HG02870 (cell line): ENCODE data around the gene CNDP2.
"Not testable (repeated sequence)": the region's sequence is repeated elsewhere in the genome, so short reads cannot be mapped to it uniquely, and the experiment has no call there.

Experiments
- ATAC-seq: cut with Tn5 transposase; IDR thresholded peaks from one replicate; pipeline ENCODE4 v1.9.1; 2021; ENCODE audit warnings: mild to moderate bottlenecking, moderate library complexity; ENCODE audit not compliant: unreplicated experiment

Gene CNDP2

DNA sequence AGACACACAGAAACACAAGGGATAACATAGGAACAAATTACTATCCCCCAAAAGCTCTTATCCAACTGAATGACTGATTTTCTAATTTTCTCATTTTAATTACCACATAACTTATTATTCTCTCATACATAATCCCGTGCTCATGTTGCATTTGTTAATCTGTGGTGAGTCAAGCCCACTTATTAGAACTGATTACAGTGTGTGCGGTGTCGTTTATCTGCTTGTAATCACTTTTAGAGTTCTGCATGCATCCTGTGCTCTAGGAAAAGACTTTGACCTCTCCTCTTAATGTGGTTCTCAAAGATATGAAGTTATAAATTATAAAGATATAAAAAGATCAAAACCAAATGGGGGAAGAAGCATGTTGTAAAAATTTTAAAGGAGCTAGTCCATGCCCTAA is 67.8 kb downstream of the CNDP2 start:
- no peak for ATAC-seq

DNA sequence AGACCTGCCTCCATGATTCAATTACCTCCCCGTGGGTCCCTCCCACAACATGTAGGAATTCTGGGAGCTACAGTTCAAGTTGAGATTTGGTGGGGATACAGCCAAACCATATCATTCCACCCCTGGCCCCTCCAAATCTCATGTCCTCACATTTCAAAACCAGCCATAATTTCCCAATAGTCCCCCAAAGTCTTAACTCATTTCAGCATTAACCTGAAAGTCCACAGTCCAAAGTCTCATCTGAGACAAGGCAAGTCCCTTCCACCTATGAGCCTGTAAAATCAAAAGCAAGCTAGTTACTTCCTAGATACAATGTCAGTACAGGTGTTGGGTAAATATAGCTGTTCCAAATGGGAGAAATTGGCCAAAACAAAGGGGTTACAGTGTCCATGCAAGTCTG is 69.0 kb downstream of the CNDP2 start:
- ATAC-seq: not testable (repeated sequence)

DNA sequence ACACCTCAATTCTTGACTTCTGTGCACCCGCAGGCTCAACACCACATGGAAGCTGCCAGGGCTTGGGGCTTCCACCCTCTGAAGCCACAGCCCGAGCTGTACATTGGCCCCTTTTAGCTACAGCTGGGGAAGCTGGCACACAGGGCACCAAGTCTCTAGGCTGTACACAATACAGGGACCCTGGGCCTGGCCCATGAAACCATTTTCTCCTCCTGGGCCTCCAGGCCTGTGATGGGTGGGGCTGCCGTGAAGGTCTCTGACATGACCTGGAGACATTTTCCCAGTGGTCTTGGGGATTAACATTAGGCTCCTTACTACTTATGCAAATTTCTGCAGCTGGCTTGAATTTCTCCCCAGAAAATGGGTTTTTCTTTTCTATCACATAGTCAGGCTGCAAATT is 69.8 kb downstream of the CNDP2 start:
- ATAC-seq: not testable (repeated sequence)

DNA sequence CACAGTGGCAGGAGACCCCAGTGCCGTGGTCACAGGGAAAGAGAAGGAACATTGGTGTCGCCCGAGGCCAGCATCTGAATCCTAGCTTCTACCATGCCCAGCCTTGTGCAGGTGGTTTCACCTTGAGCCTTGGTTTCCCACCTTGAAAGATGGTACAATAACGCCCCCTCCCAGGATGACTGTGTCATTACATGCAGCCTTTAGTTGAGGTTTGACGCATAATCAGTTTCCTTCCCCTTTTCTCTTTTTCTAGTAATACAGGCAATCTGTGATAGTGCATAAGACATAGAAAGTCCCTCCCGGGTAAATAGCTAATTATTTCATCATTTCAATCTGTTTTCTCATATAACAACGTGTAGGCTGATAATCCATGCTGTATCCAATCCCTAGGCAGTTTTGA is 71.7 kb downstream of the CNDP2 start:
- no peak for ATAC-seq

DNA sequence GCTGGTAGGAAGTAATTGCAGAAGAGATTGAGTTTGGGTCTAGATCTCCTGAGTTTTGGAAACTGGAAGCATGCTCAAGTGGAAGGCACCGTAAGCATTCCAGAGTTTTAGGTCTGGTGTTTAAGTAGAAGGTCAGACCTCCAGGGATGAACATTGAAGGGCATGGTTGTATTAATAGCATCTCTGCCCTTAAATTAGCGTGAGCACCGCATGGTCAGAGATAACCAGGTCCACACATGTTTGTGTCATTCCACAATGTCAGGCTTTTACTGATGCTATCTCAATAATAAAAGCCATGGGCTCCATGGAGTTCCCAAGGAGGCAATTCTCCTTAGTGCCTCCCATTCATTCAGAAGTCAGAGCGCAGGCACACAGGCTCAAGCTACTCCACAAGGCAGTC is 73.2 kb downstream of the CNDP2 start:
- ATAC-seq: no peak

DNA sequence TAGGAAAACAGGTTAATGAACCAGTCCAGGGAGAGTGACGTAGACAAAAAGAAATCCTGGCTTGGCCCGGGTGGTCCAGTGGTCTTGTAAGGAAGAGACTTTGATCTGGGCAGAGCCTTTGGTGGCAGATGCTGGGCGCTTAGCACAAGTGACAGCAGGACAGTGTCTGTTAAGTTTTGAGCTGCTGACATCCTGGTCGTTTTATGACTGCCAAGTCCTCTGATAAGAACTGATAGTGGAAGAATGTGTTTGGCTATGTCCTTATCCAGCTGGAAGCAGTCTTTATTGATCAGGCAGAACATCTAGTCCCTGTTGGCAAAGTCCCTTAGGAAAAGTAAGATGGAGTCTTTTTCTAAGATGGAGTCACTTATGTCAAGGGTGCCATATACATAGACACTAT is 74.1 kb downstream of the CNDP2 start:
- no peak for ATAC-seq

DNA sequence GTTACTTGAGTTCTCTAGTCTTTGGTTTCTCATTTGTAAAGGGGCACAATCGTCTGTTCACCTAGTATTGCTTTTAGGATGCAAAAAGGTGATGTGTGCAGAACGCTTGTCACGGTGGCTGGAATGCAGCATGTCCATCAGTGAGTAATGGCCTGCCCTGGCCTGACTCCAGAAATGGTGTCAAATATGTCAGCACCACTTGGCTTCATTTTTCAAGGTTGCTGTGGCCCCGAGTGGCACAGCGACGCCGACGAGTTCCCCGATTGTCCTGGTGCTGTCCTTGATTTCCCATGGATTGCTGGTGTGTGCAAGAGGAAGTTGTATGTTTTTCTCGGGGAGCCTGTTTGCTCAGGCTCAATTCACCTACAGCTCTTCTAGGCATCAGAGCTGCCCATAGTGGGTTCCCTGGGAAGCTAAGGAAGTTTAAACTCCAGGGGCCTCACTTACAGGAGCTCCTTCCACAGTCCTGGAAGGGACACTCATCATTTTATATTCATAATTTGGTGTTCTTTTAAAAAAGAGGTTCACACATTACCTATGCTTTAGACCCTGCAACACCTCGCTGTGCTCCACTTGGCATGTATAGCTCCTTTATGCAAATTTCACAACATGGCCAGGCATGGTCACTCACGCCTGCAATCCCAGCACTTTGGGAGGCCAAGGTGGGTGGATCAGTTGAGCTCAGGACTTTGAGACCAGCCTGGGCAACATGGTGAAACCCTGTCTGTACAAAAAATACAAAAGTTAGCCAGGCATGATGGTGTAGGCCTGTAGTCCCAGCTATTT is 75.9 kb downstream of the CNDP2 start:
- no peak for ATAC-seq

DNA sequence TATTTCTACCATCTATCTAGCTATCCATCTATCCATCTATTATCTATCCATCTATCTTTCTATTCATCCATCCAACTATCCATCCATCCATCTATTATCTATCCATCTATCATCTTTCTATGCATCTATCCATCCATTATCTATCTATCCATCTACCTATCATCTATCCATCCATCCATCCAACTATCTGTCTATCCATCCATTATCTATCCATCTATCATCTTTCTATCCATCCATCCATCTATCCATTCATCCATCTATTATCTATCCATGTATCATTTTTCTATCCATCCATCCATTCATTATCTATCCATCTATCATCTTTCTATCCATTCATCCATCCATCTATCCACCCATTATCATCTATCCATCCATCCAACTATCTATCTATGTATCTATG is 76.9 kb downstream of the CNDP2 start:
- ATAC-seq: no peak
